Dermis microvascular lymphatic vessel endothelial cell (primary cell): ENCODE results near the gene KDM6A. TPM values are rescaled to one million over a fixed set of nuclear protein-coding genes. Genes with fewer than 3 reads are reported as not detected.
"Not testable (repeated sequence)": the region's sequence is repeated elsewhere in the genome, so short reads cannot be mapped to it uniquely, and the experiment has no call there.

Source experiments
- DNase-seq, 2 donors: peaks; one replicate each; pipeline versions ENCODE4 v3.0.0 to v3.0.0-alpha.2; 2010; ENCODE audit warnings: low read depth in 2 of 2
- total RNA-seq: library from RNA; depleted of rRNA; stranded (reverse); fragments of >200 nt; gene quantifications from 2 replicates; pipeline ENCODE4 v1.2.1, GENCODE V29; 2014

Gene KDM6A
- total RNA-seq, 1 donor from 2014 or later: 18.9 TPM

GRCh38 chrX:44889824-44890223 is 16.8 kb downstream of the KDM6A start:
- DNase-seq: no peak

- DNase-seq: peak; percentile 37 to 60
Observed at GRCh38 chrX:44890247-44890646, 17.3 kb downstream of the KDM6A start.

- DNase-seq: not testable (repeated sequence)
Observed at GRCh38 chrX:44890687-44891086, 17.7 kb downstream of the KDM6A start.

- no peak for DNase-seq
Observed at GRCh38 chrX:44891642-44892041, 18.7 kb downstream of the KDM6A start.

DNA sequence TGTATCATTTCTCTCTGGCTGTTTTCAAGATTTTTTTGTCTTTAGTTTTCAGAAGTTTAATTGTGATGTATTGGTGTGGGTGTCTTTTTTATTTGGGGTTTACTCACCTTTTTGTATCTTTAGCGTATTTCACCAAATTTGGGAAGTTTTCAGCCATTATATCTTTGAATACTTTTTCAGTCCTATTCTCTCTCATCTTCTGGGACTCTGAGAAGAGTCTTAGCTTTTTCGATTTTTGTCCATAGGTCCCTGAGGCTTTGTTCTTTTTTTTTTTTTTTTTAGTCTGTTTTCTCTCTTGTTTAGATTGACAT is 23.8 kb downstream of the KDM6A start:
- DNase-seq: no peak

DNA sequence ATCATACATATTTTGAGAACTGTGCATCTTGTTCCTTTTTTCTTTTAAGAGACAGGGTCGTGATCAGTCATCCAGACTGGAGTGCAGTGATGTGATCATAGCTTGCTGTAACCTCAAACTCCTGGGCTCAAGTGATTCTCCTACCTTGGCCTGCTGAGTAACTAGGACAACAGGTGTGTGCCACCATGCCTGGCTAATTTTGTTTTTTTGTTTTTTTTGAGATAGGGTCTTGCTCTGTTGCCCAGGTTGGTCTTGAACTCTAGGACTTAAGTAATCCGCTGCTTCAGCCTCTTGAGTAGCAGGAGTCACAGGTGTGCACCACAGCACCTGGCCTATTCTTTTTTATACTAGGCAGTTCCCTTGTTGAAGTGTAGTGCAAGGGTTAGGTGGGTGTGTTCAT is 24.6 kb downstream of the KDM6A start:
- DNase-seq: no peak

DNA sequence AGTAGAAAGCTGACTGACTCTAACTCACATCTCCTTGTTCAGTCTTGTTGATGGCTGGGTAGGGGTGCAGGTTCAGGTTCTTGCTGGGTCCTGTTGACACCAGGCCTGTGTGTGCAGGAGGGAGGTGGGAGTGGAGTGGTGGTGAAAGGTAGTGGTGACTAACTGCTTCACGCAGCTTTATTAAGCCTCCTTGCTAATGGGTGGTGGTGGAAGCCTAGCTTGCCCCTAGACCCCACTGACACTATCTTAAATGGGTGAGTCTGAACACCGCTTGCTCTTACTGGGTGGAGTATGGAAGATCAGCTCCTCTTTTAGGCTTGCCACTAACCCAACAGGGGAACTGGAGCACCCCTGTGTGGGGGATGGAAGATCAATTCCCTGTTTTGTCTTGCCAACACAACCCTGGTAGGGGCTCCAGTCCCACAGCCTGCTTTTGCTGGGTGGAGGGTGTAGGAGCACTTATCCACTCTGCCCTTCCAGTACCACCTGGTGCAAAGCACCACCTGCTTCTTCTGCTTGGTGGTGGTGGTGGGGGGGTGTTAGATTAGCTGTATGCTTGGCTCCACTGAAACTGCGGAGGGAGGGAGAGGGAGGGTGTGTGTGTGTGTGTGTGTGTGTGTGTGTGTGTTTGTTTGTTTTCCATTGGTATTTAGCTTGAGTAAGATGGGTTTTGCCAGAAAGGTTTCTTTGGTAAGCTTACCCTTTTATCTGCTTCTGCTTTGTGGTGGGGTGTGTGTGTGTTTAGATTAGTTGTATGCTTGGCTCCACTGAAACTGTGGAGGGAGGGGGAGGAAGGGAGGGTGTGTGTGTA is 25.6 kb downstream of the KDM6A start:
- no peak for DNase-seq

GRCh38 chrX:44899946-44900345 is 27.0 kb downstream of the KDM6A start:
- DNase-seq: no peak

GRCh38 chrX:44903107-44903506 is 30.1 kb downstream of the KDM6A start:
- peak in 1 of 2 donors; percentile 67 for DNase-seq

DNA sequence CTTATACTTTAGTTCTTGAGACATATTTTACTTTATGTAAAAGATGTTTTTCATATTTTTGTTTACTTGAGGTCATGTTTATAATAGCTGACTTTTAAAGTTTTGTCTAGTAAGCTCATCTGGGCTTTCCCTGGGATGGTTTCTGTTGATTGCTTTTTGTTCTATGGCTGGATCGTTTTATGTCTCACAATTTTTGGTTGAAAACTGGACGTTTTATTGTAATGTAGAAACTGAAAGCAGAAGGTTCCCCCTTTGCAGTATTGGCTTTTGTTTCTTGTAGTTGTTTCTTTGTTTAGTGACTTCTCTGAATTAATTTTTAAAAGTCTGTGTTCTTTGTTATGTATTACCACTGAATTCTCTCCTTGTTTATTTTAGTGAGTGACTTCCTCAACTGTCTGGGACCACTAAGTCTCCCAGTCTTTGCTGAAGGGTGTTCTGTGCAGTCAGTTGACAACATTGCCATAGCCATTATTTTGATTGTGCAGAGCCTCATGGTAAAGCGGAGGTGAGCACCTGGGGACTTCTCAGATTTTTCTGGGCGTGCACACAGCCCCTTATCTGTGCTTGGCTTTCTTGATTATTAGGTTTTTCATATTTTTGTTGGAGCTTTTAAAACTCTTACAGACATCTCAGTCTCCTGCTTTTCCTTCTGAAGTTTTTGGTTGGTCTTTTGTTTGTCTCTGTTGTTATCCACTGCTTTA is 31.0 kb downstream of the KDM6A start:
- DNase-seq: no peak

DNA sequence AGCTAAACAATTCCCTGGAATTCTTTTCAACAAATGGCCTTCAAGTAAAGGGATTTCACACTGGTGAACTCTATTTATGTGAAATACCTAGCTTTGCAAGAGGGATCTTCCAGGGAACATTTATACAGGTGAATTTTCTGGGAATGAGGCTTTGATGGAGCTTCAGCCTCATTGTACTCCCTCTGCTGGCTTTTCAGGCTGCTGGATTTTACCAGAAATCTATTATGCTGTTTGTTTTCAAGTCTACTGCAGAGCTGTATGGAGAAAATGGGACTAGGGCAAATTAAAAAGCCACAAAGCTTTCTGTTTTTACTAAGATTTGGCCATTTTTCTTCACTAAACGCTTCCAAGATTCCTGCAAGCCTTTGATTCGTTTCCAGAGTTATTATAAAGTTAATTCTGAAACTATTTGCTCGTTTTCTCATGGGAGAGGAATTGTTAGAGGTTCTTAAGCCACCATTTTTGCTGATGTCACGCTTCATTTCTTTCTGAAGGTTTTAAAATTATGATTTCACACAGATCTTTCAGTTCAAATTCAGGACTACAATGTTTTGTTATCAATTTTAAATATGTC is 31.6 kb downstream of the KDM6A start:
- DNase-seq: peak in 1 of 2 donors; percentile 8

DNA sequence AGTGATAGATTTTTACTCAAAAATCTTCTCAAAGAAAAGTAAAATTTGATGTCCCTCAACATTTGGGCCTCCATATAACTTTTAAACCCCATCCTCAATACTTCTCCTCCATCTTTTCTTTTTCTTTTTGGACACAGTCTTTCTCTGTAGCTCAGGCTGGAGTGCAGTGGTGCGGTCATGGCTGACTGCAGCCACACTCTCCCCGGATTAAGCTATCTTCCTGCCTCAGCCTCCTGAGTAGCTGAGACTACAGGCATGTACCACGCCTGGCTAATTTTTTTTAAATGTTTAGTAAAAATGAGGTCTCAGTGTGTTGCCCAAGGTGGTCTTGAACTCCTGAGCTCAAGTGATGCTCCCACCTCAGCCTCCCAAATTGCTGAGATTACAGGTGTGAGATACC is 33.1 kb downstream of the KDM6A start:
- DNase-seq: no peak

DNA sequence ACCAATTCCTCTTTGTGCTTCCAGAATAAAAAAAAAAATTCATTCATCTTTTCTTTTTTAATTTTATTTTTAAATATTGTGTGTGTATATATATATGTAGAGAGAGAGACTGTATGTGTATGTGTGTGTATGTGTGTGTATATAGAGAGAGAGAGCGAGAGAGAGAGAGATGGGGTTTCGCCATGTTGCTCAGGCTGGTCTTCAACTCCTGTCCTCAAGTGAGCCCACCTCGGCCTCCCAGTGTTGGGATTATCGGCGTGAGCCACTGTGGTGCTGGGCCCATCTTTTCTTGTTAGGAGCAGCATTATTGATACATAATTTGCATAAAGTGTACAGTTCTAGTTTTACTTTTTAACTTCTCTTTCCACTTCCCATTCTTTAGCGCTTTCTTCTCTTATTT is 33.6 kb downstream of the KDM6A start:
- no peak for DNase-seq

DNA sequence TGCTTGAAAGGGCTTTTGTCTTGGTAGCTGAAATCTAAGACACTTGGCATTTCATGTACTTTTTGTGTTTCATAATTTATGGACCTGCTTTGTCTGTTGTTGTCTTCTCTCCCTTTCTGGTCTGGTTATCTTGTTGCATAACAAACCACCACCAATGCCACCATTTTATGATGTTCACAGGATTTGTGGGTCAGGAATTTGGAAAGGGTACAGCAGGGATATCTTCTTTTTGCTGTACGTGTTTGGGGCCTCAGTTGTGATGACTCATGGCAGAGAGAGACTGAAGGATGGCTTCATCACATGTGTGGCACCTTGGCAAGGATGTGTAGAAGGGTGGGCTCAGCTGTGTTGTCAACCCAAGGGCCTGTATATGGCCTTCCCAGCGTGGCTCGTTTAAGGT is 35.2 kb downstream of the KDM6A start:
- DNase-seq: peak in 1 of 2 donors; percentile 6

GRCh38 chrX:44908827-44909226 is 35.8 kb downstream of the KDM6A start:
- no peak for DNase-seq

- not testable (repeated sequence) for DNase-seq
Observed at GRCh38 chrX:44910508-44910907, 37.5 kb downstream of the KDM6A start.

- not testable (repeated sequence) for DNase-seq
Observed at GRCh38 chrX:44911074-44911600, 38.1 kb downstream of the KDM6A start.

DNA sequence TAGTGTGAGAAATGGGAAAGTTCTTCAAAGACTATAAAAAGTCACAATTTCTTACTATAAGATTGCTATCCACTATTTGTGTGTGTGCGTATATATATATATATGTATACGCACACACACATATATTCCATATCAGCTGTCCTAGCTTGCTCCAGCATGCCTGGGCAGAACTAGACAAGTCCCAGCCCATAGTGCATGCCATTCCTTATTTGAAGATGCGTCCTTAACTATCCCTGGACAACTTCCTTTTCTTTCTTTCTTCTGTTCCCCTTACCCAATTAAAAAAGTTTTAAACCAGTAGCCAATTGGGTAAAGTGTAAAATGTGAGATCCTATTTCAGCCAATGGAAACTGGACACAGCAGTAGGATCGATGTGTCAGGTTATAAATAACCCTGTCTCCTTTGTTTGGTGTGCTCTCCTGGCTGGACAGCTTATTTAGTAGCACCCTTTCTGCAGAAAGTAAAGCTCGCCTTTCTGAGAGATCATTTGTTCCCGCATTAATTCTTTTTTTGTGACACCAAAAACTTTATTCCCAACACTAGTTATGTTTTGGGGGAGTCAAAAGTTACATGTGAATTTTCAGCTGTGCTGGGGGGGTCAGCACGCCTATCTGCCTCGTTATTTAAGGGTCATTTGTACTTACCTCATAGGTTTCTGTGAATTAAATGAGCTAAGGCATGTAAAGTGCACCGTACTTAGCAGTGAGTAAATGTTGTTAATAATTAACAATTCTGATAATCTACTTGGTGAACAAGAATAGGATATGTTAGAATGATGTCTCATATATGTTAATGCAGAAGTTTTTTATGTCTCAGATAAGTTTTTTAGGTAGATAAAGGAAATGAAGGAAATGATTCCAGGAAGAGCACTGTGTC is 40.9 kb downstream of the KDM6A start:
- no peak for DNase-seq

DNA sequence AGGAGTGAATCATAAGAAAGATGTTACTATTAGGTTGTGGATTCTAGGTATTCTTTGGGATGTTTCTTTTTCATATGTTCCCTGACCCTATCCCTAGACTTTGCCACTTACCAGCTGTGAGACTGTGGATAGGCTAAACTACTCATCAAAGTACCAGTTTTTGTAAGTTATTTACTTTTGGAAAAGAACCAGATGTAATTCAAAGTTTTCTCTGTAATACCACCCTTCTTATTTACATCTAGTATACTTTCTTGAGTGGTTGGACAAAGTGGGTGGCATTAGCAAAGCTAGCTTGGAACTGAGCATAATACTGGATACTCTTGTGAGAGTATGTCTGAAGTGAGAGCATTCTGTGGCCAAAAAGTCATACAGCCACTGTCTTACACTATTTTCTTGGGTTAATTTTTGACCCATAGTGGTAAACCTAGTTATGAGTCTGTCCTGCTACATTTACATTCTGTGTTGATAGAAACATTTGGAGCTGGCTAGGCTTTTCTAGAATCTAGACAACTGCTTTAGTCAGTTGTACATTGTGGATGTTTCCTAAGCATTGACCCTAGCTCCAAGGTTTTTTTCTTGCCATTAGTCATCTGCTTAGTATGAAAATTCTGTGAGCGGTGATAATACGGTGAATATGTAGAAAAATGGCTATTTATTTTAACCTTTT is 41.7 kb downstream of the KDM6A start:
- DNase-seq: peak in 1 of 2 donors; percentile 16

DNA sequence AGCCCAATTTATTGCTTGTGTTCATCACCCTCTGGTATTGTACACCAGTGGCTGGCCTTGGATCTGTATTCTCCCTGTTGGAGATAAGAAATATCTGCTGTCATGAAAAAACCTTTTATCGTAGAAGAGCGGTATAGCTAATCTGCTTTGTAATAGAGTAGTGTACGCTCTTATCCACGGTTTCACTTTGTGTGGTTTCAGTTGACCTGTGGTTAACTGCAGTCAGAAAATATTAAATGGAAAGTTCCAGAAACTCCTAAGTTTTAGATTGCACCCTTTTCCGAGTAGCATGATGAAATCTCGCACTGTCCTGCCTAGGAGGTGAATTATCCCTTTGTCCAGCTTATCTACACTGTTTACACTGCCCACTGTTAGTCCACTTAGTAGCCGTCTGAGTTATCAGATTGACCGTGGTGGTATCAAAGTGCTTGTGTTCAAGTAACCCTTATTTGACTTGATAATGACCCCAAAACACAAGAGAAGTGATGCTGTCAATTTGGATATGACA is 42.4 kb downstream of the KDM6A start:
- DNase-seq: no peak

- no peak for DNase-seq
Observed at GRCh38 chrX:44918722-44919121, 45.7 kb downstream of the KDM6A start.
